Occipital lobe (tissue), 2 donors: ENCODE data around the gene TMEM94. TPM values are rescaled to one million over a fixed set of nuclear protein-coding genes. Genes with fewer than 3 reads are reported as not detected.
"Not testable (repeated sequence)": the region's sequence is repeated elsewhere in the genome, so short reads cannot be mapped to it uniquely, and the experiment has no call there.

ENCODE experiments used
- DNase-seq: peaks from one replicate; lab custom pipeline; 2025; lab: John Stamatoyannopoulos, UW
- total RNA-seq: library from RNA; depleted of rRNA; stranded (reverse); fragments of >200 nt; gene quantifications from one replicate; pipeline ENCODE4 v1.2.3, GENCODE V29; 2014

The TMEM94 gene
- total RNA-seq = 25.4 TPM

- peak; percentile 96 for DNase-seq
Observed at GRCh38 chr17:75456417-75457046, at the start of gene TMEM94. Gene TMEM94, plus strand, starts transcription at chr17:75456635. Its CDS starts 15,271 bp downstream, at chr17:75471906.

- no peak for DNase-seq
Observed at GRCh38 chr17:75407655-75408352, 48.6 kb upstream of the TMEM94 start.

- DNase-seq = no peak
Observed at GRCh38 chr17:75410141-75410540, 46.3 kb upstream of the TMEM94 start.

- no peak for DNase-seq
Observed at GRCh38 chr17:75411328-75412067, 44.9 kb upstream of the TMEM94 start.

GRCh38 chr17:75412455-75413317 lies 43.7 kb upstream of the TMEM94 start:
- peak; percentile 7 for DNase-seq

- DNase-seq = no peak
Observed at GRCh38 chr17:75414488-75414887, 41.9 kb upstream of the TMEM94 start.

- DNase-seq = no peak
Observed at GRCh38 chr17:75416006-75416405, 40.4 kb upstream of the TMEM94 start.

- DNase-seq = no peak
Observed at GRCh38 chr17:75417054-75417580, 39.3 kb upstream of the TMEM94 start.

GRCh38 chr17:75418531-75418930 lies 37.9 kb upstream of the TMEM94 start:
- no peak for DNase-seq

GRCh38 chr17:75428543-75429469 lies 27.6 kb upstream of the TMEM94 start:
- peak; percentile 9 for DNase-seq

GRCh38 chr17:75430159-75430974 lies 26.1 kb upstream of the TMEM94 start:
- DNase-seq = no peak

GRCh38 chr17:75433218-75433783 lies 23.1 kb upstream of the TMEM94 start:
- DNase-seq = no peak

GRCh38 chr17:75434433-75434832 lies 22.0 kb upstream of the TMEM94 start:
- not testable (repeated sequence) for DNase-seq

GRCh38 chr17:75437404-75437803 lies 19.0 kb upstream of the TMEM94 start:
- not testable (repeated sequence) for DNase-seq

GRCh38 chr17:75439287-75439686 lies 17.1 kb upstream of the TMEM94 start:
- no peak for DNase-seq

GRCh38 chr17:75440738-75441448 lies 15.5 kb upstream of the TMEM94 start:
- DNase-seq = no peak

GRCh38 chr17:75442168-75443103 lies 14.0 kb upstream of the TMEM94 start:
- DNase-seq = no peak
